LoVo (cell line): Measurements from ENCODE around the gene MRPL45.

ENCODE experiments used
- DNase-seq: peaks from one replicate; pipeline ENCODE4 v3.0.0-alpha.2; 2016; ENCODE audit warnings: low spot score

MRPL45 gene

GRCh38 chr17:38349097-38349730, 52.2 kb downstream of the MRPL45 start:
- peak; percentile 71 for DNase-seq

- no peak for DNase-seq
Observed at GRCh38 chr17:38350035-38350434, 53.1 kb downstream of the MRPL45 start.

GRCh38 chr17:38351412-38352222, 54.6 kb downstream of the MRPL45 start, which contains the start of gene SOCS7:
Gene SOCS7 (plus strand): TSS chr17:38351844. CDS start chr17:38352053, 209 bp downstream.
- peak; percentile 93 for DNase-seq

GRCh38 chr17:38352245-38353085, 55.5 kb downstream of the MRPL45 start:
- DNase-seq = no peak

- no peak for DNase-seq
Observed at GRCh38 chr17:38353086-38353604, 56.2 kb downstream of the MRPL45 start.

- no peak for DNase-seq
Observed at GRCh38 chr17:38353668-38354067, 56.7 kb downstream of the MRPL45 start.

- no peak for DNase-seq
Observed at GRCh38 chr17:38354466-38354865, 57.5 kb downstream of the MRPL45 start.

- no peak for DNase-seq
Observed at GRCh38 chr17:38355251-38355650, 58.3 kb downstream of the MRPL45 start.

GRCh38 chr17:38357486-38358123, 60.6 kb downstream of the MRPL45 start:
- DNase-seq = no peak

GRCh38 chr17:38358586-38359513, 61.9 kb downstream of the MRPL45 start:
- no peak for DNase-seq

GRCh38 chr17:38361694-38362465, 64.9 kb downstream of the MRPL45 start:
- DNase-seq = peak; percentile 77

- no peak for DNase-seq
Observed at GRCh38 chr17:38363016-38363415, 66.0 kb downstream of the MRPL45 start.

- no peak for DNase-seq
Observed at GRCh38 chr17:38364741-38365140, 67.8 kb downstream of the MRPL45 start.

GRCh38 chr17:38369124-38369886, 72.3 kb downstream of the MRPL45 start:
- no peak for DNase-seq
